CD4-positive, alpha-beta T cell treated with Interleukin-1 beta for 1 hour (primary cell): ENCODE measurements around the gene SUPT20HL1.
"Not testable (repeated sequence)": the region's sequence is repeated elsewhere in the genome, so short reads cannot be mapped to it uniquely, and the experiment has no call there.

Experiments
- DNase-seq, 2 donors: peaks; one replicate each; pipeline ENCODE4 v3.0.0-alpha.2; 2020 to 2022

SUPT20HL1 gene

DNA sequence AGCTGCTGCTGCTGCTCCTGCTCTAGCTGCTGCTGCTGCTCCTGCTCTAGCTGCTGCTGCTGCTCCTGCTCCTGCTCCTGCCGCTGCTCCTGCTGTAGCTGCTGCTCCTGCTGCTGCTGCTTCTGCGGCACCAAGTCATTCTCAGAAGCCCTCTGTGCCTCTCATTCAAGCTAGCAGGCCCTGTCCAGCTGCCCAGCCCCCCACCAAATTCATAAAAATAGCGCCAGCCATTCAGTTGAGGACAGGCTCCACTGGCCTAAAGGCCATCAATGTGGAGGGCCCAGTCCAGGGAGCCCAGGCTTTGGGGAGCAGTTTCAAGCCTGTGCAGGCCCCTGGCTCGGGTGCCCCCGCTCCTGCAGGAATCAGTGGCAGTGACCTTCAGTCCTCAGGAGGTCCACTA lies 3.9 kb downstream of the SUPT20HL1 start:
- DNase-seq = no peak

DNA sequence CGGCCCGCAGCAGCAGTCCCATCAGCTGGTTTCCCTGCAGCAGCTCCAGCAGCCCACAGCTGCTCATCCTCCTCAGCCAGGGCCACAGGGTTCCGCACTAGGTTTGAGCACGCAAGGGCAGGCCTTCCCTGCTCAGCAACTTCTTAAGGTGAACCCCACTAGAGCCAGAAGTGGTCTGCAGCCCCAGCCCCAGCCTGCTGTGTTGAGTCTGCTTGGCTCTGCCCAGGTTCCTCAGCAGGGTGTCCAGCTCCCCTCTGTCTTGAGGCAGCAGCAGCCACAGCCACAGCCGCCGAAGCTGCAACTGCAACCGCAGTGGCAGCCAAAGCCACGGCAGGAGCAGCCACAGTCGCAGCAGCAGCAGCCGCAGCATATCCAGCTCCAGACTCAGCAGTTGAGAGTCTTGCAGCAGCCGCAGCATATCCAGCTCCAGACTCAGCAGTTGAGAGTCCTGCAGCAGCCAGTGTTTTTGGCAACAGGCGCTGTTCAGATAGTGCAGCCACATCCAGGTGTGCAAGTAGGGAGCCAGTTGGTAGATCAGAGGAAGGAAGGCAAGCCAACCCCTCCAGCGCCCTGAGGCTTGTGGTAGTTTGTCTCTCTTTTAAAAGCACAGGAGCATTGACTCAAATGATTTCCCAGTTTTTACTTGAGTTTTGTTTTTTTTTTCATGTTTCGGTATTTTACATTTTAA lies 4.6 kb downstream of the SUPT20HL1 start:
- DNase-seq = no peak

DNA sequence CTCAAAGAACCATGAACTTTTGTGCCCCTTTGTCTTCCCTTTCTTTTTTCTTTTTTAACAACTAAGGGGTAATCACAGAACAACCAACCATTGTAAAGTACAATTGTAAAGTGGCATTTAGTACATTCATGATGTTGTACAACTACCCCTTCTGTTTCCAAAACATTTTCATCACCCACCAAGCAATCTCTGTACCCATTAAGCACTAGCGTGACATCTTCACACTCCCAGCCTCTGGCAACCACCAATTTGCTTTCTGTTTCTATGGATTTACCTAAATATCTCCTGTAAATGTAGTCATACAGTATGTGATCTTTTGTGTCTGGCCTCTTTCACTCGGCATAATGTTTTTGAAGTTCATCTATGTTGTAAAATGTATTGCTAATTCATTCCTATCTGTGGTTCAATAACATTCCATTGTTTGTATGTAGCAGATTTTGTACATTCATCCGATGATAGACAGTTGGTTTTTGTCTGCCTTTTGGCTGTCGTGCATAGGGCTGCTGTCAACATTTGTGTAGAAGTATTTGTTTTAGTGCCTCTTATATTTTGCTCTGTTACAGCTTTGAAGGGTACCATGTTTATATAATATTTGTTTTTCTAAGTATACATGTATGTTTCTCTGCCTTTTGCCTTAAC lies 6.4 kb downstream of the SUPT20HL1 start:
- DNase-seq = not testable (repeated sequence)

DNA sequence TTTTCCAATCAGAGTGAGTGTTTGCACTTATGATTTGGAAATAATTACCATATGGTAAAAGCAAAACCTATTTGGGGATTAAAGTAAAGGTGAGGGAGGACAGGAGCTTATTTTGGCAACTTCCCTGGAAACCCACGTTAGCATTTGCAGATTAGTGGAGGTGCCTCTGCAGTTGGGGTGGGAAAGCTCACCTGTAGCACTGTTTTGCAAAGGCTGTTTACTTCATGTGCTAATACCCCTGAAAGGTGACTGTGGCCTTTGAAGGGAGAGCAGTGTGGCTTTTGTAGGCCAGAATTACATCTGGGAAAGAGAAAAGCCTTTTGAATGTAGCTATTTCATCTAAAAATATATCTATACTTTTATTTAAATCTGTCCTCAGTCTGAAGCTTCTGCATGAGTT lies 9.4 kb downstream of the SUPT20HL1 start:
- no peak for DNase-seq

DNA sequence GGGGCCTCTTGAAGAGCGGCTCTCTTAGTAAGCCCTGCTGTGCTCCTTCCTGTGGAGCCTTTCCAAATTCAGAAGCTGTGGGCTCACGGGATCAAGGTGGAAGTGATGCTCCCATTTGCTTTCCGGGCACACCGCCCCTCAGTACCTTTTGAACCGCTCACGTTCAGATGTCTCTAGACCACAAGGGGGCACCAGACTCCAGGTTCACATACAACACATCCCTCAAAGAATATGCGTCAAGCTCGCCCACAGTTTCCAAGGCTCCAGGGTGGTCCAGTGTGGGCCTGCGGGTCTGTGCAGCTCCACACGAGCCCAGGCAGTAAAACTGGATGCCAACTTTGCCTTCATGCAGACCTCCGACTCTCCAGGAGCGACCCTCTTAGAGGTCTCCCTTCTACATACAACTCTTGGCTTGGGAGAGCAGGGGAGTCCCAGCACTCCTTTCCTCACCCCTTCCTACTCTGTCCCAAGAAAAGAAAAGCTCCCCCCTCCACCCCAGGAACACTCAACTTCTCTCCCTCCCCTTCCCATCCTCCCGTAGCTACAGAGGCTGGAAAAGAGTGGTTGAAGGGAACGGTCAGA lies 11.0 kb downstream of the SUPT20HL1 start:
- DNase-seq = peak; percentile 47 to 57

DNA sequence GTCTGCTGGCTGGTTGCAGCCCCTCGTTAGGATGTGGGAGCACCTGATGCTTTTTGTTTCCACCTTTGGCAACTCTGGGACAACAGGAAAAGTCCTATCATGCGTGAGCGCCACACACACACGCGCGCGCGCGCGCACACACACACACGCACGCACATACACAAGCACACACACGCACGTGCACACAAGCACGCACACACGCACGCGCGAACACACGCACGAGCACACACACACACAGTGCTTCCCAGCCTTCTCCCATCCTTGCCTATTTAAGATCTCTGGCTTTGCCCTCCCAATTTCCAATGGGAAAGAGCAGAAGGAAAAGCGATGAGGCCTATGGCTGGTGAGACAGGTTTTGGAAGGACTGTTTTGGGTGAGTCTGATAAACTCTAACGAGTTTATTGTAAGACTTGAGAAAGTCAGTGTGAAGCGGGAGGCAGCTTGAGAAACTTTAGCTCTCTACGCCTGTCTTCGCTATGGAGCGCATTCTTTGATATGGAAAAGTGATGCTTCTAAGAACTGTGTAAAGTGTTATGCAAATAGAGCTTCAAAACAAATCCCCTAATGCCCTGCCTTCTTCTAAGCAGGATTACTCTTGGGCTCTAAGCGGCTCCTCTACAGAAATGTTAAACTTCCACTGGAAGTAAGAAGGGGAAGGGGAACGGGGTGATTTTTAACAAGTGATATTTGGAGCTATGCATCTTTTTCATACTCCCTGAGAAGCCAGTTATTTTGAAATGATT lies 11.8 kb downstream of the SUPT20HL1 start:
- DNase-seq = no peak

DNA sequence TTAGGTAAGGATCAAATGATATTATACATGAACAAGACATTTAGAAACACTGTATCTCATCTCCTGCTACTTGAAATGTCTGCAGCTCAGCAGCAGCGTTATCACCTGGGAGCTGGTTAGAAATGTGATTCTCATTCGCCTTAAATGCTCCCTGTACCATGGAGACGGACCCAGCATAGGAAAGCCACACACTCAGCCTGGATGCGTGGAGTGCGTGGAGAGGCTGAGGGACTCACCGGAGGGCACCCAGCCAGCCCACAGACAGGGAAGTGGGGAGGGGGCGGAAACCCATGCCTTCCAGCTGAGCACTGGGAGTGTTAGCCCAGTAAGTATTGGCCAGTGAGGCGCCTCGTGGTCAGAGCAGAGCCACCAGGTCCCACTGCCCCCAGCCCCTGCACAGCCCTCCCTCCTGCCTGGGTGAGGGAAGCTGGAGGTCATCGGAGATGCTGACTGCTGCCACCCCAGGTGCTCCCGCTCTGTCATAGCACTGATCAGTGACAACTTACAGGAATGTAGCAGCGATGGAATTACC lies 15.2 kb downstream of the SUPT20HL1 start:
- no peak for DNase-seq

DNA sequence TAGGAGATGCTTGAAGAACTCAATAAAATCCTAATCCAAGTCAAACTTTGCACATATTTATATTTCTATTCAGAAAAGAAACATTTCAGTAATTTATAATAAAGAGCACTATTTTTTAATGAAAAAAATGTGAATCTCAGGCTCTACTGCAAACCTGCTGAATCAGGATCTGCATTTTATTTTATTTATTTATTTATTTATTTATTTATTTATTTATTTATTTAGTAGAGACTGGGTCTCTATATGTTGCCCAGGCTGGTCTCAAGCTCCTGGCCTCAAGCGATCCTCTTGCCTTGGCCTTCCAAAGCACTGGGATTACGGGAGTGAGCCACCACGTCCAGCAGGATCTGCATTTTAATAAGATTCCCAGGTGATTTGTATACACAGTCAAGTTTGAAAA lies 16.0 kb downstream of the SUPT20HL1 start:
- no peak for DNase-seq

DNA sequence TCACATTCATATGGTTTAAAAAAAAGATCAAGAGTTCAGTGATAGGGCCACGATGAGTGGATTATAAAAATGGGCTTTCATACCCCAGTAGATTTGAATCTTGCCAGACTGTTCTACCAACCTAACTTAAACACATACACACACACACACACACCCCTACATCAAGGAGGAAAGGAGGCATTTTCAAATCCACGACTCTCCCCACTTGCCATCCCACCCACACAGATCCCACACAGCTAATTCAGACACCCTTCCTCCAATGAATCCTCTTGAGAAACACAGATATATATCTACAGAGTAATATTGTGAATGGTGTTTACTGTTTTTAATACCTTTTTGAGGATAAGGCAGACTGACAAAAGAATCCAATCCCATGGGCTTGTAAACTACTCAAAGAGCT lies 16.8 kb downstream of the SUPT20HL1 start:
- DNase-seq = no peak

DNA sequence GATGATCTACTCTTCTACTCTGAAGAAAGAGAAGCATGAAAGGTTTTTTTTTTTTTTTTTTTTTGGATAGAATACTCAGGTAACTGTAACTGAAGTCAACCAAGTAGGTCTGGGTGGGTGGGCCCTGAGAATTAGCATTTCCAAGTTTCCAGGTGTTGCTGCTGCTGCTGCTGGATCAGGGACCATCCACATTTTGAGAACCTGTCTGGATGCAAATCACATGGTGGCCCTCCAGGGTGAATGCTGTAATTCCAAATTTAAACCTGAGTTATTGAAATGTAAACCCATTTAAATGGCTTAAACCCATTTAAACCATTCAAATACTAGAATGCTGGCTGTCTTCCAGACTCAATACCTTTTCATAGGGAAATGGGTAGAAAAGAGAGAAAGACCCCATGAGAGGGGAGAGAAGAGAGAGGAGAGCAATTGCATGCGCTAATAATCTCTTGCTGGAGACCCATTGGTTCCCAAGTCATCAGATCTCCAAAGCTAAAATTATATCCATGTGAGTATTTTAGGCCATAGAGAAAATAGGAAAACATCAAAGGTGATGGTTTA lies 17.6 kb downstream of the SUPT20HL1 start:
- DNase-seq = no peak

DNA sequence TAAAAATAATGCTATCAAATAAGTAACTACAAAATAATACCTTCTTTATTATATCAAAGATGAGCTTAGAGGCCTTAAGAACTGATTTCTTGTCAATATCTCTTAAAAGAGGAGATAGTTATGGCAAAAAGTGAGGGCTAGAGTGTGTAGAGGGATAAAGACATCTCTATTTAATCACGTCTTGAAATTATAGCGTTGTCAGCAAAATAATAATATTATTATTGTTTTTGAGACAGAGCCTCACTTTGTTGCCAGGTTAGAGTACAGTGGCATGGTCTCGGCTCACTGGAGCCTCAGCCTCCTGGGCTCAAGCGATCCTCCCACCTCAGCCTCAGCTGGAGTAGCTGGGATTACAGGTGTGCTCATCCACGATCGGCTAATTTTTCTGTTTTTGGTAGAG lies 18.3 kb downstream of the SUPT20HL1 start:
- no peak for DNase-seq

DNA sequence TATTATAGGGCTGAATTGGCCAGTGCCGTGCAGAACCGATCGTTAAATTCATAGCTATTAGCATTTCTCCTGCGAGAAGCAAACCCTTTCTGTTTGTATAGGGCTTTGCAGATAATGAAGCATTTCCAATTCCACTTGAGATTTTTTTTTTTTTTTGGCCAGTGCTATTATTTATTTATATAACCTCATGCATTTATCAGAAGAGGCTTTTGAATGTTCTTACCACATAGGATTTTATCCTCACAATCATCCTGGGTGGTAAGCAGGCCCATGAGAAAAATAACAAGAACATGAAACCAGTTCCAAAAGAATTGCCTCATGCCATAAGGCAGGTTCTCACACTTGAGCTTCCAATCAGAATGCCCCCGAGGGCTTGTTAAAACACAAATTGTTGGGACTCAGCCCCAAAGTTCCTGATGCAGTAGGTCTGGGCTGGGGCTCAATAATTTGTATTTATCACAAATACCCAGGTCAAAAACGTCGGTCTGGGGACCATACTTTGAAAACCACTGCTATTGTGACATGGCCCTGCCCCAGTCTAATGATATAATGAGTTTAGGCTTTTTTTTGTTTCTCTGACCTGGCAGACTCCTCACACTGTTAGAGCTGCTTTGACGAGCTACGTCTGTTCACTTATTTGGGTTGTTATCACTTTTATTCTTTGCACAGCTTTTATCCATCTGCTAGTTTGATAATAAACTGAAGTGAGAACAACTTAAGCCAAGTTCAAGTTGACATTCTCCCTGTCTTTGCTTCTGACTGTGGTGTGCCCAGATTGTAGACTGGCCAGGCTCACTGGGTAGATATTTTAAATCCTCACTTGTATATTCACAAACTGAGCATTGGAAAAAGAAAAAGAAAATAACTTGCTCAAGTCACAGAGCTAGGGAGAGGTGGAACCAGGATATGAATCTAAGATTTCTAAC lies 20.1 kb downstream of the SUPT20HL1 start:
- no peak for DNase-seq

DNA sequence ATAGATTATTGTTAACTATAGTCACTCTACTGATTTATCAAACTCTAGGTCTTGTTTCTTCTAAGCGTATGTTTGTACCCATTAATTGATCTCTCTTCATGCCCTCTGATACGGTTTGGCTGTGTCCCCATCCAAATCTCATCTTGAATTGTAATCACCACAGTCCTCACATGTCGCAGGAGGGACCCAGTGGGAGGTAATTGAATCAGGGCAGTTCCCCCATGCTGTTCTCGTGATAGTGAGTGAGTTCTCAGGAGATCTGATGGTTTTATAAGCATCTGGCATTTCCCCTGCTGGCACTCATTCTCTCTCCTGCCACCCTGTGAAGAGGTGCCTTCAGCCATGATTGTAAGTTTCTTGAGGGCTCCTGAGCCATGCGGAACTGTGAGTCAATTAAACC lies 21.9 kb downstream of the SUPT20HL1 start:
- DNase-seq = not testable (repeated sequence)

DNA sequence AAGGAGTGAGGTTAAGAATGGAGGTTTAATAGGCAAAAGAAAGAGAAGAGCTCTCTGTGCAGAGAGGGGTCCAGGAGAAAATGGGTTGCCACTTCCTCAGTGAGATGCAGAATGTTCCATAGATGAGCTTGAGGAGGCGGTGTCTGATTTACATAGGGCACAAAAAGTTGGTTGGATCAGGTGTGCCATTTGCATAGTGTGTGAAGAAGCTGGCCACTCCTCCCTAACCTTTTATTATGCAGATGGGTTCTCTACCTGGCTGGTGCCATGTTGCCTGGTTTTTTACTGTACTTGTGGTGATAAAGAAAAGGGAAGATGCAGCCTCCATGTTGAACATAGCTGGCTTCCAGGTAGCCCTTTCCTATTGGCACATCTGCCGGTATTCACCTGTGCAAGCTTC lies 27.3 kb downstream of the SUPT20HL1 start:
- DNase-seq = no peak

DNA sequence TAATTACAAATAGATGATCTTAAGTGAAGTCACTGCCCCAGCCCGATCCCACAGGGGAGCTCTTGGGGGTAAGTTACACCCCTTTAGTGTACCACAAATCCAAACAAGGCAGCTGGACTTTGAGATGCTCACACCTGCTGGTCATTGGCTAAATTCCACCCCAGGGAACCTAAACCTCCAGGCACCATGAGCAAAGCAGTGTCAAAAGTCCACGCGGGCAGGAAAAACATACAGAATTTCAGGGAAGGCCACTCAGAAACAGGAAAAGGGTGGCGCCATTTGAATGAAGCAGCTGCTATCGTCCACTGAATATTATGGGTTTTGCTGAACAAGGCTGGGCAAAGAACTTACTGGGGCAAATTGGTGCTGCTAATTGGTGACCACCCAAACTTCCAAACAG lies 30.9 kb downstream of the SUPT20HL1 start:
- DNase-seq = no peak

DNA sequence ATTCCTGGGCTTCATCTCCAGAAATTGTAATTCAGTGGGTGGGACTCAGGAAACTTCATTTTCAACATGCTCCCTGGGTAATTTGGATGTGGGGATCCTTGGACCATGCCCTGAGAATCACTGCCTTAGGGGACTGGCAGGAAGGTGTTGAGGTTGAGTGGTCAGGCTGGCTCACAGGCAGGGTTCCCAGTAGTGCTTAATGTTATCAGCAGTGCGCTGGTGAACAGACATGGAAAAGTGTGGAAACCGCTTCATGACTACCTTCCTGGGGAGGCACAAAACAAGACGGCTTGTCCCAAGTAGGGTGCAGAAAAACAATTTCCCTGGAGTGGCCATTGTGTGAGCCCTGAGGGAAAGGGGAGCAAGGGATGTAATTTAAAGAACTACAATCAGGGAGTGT lies 31.4 kb downstream of the SUPT20HL1 start:
- DNase-seq = no peak

DNA sequence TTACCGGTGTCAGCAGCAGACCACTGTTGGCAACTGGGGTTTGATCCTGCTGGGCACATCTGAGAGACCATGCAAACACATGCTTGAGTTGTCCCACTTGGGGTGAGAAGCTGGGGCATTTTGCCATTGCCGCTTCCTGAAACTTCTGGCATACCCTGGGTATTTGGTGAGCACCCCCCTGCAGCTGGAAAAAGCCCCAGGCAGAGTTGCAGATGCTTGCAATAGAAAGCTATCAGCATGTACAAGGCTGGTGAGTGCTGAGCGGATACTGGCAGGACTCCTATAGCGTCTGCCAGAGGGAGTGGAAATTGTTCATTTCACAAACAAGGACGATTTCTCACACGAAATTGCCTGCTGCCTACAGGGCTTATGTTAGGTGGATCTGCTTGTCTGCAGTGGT lies 32.3 kb downstream of the SUPT20HL1 start:
- DNase-seq = no peak

DNA sequence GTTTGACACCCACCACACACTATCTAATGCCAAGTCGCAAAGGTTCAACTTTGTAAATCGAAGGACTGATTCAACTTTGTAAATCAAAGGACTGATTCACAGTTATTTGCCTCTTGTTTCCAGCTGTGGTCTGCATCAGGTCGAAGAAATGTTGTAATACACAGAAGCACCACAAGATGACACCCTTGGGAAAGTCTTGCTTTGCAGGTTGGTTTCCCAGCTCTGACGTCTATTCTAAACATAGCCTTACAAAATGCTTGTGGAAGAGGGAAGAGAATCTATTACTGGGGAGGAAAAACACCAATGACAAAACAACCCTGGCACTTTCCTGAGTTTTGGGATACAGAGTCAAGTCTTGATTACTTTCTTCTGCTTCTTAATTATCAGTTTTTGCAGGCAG lies 35.3 kb downstream of the SUPT20HL1 start:
- peak; percentile 37 to 72 for DNase-seq

DNA sequence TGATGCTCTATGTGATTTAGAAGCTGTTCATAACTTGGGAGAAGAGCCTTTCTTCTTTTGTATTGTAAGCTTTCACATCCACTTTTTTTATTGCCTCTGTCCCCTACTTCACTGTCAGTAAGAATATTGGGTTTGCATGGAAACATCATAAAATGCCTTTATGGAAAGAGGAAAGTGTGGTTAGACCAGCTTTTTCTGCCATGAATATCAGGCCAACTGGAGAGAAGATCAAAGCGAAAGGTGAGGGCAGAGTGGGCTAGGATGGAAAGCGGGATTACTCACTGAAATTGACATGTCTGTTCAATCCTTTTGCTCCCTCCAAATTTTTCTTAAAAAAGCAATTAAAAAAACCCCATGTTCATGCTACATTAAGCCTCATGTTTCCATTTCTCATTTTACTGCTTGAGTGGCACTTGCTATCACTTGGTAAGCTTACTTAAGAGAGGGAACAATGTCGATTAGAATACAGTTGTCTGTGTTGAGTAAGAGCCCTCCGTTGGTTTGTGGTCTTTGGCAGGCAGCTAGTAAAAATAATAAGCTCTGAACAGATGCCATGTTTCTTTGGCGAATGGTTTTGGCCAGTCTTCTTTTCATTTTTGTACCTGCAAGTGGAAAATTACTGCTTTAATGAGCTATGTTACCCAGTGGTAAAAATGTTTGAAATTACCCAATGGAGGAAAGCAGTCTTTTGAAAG lies 35.9 kb downstream of the SUPT20HL1 start:
- DNase-seq = no peak

DNA sequence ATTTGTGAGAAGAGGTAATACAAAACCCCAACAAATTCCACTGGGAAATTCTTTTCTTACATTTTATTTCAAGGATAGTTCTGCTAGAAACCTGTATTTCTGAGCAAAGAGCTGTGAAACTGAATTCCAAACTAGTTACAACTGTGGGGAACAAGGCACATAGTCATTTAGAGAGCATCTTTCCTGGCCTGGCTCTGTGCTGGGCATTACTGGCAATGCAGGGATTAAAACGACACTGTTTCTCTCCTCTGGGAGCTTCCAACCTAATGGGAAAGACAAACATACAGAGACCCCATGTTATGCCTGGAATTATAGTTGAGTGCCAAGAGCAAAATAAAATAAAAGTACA lies 36.5 kb downstream of the SUPT20HL1 start:
- DNase-seq = no peak

DNA sequence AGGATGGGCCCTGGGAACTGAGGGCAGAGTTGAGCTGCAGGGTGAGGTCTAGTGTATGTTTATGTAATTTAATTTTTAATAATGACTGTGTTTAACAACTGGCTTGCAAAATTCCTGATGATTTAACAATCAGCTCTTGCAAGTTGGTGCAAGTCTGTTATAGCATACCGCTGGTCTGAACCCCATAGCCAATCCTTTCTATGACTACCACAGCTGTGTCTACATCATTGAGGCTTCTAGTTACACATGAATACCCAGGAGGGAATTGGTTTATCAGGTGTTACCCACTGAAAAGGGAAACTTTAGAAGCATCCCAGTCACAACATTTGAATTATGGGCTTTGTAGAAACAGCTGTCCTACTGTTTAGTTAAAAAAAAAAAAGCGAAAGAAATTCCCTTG lies 38.3 kb downstream of the SUPT20HL1 start:
- no peak for DNase-seq

DNA sequence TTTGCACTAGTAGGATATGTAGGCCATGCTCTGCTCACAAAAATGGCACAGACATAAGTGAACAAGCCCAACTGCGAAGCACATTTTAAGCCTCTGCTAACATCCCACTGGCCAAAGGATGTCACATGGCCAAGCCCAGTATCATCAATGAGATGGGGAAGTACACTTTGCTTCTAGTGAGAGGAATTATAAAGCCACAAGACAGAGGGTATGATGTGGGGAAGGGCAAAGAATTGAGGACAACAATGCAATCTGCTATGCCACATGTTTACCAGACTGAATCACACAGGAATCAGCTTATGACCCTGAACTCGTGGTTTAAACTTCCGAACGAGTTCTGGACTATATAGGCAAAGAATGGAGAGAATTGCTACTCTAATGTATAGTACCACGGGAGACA lies 39.1 kb downstream of the SUPT20HL1 start:
- no peak for DNase-seq
